ENCODE data around the gene SPRYD4.
"Not testable (repeated sequence)": the region's sequence is repeated elsewhere in the genome, so short reads cannot be mapped to it uniquely, and the experiment has no call there.

Gene SPRYD4

GRCh38 chr12:56468216-56469006, at the start of gene SPRYD4:
SPRYD4 (plus strand) TSS chr12:56468578; CDS start chr12:56468592, 14 bp downstream.
- DNase-seq (ENCODE audit: low read depth, low spot score): peak; percentile 88

GRCh38 chr12:56420411-56420810, 48.0 kb upstream of the SPRYD4 start:
- no peak for DNase-seq (ENCODE audit: low read depth, low spot score)

GRCh38 chr12:56425193-56425592, 43.2 kb upstream of the SPRYD4 start:
- DNase-seq (ENCODE audit: low read depth, low spot score): no peak

- no peak for DNase-seq (ENCODE audit: low read depth, low spot score)
These were observed 42.4 kb upstream of the SPRYD4 start for GRCh38 chr12:56425940-56426438.

- DNase-seq (ENCODE audit: low read depth, low spot score): no peak
These were observed 37.1 kb upstream of the SPRYD4 start for GRCh38 chr12:56431288-56431687.

GRCh38 chr12:56431850-56432249, 36.5 kb upstream of the SPRYD4 start:
- no peak for DNase-seq (ENCODE audit: low read depth, low spot score)

- DNase-seq (ENCODE audit: low read depth, low spot score): no peak
These were observed 33.5 kb upstream of the SPRYD4 start for GRCh38 chr12:56434828-56435227.

GRCh38 chr12:56437430-56438176, 30.8 kb upstream of the SPRYD4 start:
- DNase-seq (ENCODE audit: low read depth, low spot score): no peak

GRCh38 chr12:56443208-56443607, 25.2 kb upstream of the SPRYD4 start:
- DNase-seq (ENCODE audit: low read depth, low spot score): not testable (repeated sequence)

GRCh38 chr12:56448860-56449621, 19.3 kb upstream of the SPRYD4 start, which contains the start of gene TIMELESS:
TIMELESS (minus strand) TSS chr12:56449426; CDS start chr12:56434170, 15,256 bp downstream.
- DNase-seq (ENCODE audit: low read depth, low spot score): peak; percentile 65

GRCh38 chr12:56449622-56449984, 18.8 kb upstream of the SPRYD4 start:
- DNase-seq (ENCODE audit: low read depth, low spot score): no peak

- DNase-seq (ENCODE audit: low read depth, low spot score): no peak
These were observed 18.1 kb upstream of the SPRYD4 start for GRCh38 chr12:56450241-56450640.

- DNase-seq (ENCODE audit: low read depth, low spot score): no peak
These were observed 17.2 kb upstream of the SPRYD4 start for GRCh38 chr12:56451147-56451546.

- DNase-seq (ENCODE audit: low read depth, low spot score): no peak
These were observed 13.8 kb upstream of the SPRYD4 start, which contains the start of gene MIP for GRCh38 chr12:56454557-56454956. MIP (minus strand) TSS chr12:56454657; CDS start chr12:56454613, 44 bp downstream.

- DNase-seq (ENCODE audit: low read depth, low spot score): no peak
These were observed 10.6 kb upstream of the SPRYD4 start for GRCh38 chr12:56457817-56458216.

- DNase-seq (ENCODE audit: low read depth, low spot score): no peak
These were observed 6.9 kb upstream of the SPRYD4 start for GRCh38 chr12:56461235-56462159.

- no peak for DNase-seq (ENCODE audit: low read depth, low spot score)
These were observed 5.8 kb upstream of the SPRYD4 start for GRCh38 chr12:56462565-56462964.

- DNase-seq (ENCODE audit: low read depth, low spot score): no peak
These were observed 891 bp downstream of the SPRYD4 start for GRCh38 chr12:56469007-56469930.

- DNase-seq (ENCODE audit: low read depth, low spot score): no peak
These were observed 6.0 kb downstream of the SPRYD4 start for GRCh38 chr12:56474389-56474788.

GRCh38 chr12:56476143-56476542, 7.8 kb downstream of the SPRYD4 start:
- DNase-seq (ENCODE audit: low read depth, low spot score): no peak
